Measurements from ENCODE around the gene FIBP.

GRCh38 chr11:65856689-65857499 lies 31.4 kb downstream of the FIBP start:
- TF ChIP-seq CTCF (IDR thresholded peaks at IDR 0.05) (no peak), POLR2A (IDR thresholded peaks at IDR 0.05) (peak in 1 of 2 donors; percentile 60), EP300 (IDR thresholded peaks at IDR 0.05) (peak in 1 of 2 donors; percentile 78)
